SW 1271 (cell line): Measurements from ENCODE around the gene GGT5.
"Not testable (repeated sequence)": the region's sequence is repeated elsewhere in the genome, so short reads cannot be mapped to it uniquely, and the experiment has no call there.

Source experiments
- DNase-seq, 2 experiments: peaks; one replicate each; lab custom pipeline; 2025; lab: John Stamatoyannopoulos, UW

The GGT5 gene

DNA sequence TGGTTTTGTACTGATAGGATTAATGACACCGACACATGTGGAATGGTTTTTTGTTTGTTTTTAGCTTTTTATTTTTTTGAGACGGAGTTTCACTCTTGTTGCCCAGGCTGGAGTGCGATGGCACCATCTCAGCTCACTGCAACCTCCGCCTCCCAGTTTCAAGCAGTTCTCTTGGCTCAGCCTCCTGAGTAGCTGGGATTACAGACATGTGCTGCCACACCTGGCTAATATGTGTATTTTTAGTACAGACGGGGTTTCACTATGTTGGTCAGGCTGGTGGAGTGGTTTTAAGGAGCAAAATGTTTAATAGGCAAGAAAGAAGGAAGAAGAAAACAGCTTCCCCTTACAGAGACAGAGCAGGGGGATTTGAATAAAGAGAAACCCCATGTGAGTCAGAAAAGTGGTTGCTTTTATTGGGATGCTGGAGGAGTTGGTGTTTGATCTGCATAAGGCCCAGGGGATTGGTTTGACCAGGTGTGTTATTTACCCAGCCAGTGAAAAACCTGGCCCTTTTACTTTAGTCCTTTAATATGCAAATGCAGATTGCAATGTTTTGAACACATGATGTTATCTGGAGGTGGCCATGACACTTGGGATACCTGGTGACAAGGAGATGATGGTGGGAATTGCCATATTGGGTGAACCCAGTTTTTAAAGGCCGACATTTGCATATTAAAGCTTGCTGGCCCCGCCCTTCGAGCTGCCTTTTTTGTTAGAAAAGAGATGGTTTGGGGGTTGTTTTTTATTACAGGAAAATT lies 39.3 kb downstream of the GGT5 start:
- no peak for DNase-seq

DNA sequence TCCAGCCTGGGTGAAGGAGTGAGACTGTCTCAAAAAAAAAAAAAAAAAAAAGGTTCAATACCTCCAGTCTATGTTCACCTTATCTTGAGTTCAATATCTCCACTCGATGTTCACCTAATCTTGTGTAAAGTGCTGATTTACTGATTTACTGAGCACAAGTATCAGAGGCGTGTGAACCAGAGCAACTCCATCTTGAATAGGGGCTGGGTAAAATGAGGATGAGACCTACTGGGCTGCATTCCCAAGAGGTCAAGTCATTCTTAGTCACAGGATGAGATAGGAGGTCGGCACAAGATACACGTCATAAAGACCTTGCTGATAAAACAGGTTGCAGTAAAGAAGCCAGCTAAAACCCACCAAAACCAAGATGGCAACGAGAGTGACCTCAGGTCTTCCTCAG lies 41.0 kb downstream of the GGT5 start:
- not testable (repeated sequence) for DNase-seq

DNA sequence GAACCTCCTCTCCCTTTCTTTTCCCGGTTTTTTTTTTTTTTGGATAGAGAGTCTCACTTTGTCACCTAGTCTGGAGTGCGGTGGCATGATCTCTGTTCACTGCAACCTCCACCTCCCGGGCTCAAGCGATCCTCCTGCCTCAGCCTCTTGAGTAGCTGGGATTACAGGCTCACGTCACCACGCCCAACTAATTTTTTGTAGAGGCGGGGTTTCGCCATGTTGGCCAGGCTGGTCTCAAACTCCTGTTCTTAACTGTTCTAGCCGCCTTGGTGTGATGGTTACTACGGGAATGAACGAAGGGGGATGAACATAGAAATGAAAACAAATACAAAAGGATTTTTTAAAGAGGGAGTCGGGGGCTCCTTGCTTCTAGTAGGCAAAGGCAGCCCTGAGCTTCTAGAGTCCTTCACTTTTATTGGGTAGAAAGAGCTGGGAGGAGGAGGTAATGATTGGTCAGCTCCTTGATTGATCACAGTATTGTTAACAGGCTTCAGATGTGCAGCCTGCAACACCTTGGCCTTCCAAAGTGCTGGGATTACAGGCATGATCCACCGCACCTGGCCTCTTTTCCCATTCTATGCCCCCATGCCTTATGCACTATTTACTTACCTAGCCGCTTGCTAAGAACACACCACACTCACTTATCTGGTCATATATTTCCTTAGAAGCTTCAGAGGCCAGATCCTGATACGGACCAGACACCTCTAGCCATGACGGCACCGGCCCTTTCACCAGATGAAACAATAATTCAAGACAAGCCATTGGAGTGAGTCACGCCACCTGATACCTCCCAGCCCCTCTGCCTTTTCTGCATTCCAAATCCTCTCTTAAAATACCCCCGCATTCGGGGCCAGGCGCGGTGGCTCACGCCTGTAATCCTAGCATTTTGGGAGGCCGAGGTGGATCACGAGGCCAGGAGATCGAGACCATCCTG lies 42.9 kb downstream of the GGT5 start:
- no peak for DNase-seq

DNA sequence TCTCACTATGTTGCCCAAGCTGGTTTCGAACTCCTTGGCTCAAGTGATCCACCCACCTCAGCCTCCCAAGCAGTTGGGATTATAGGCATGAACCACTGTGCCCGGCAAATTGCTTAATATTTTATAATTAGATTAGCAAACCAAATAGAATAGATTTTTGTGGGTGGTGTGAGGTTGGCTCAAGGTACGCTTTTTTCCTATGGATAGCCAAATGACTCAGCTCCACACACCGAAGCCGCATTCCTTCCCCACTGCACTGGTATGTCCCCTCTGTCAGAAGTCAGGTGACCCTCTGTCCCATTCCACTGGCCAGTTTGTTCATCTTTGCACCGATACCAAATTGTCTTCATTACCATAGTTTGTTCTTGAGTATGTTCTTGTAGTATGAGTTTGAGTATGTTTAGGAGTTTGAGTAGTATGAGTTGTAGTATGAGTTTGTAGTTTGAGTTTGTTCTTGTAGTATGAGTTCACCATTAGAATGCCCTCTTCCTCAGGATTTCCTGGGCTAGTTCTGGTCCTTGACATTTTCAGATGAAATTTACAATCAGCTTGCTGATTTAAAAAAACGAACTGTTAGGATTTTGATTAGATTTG lies 44.2 kb downstream of the GGT5 start:
- no peak for DNase-seq

DNA sequence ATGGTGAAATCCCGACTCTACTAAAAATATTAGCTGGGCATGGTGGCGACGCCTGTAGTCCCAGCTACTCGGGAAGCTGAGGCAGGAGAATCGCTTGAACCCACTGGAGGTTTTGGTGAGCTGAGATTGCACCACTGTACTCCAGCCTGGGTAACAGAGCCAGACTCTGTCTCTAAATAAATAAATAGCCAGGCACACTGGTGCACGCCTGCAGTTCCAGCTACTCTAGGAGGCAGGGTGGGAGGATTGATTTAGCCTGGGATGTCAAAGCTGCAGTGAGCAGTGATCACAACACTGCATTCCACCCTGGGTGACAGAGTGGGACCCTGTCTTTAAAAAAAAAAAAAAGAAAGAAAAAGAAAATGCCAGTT lies 46.2 kb downstream of the GGT5 start:
- no peak for DNase-seq

DNA sequence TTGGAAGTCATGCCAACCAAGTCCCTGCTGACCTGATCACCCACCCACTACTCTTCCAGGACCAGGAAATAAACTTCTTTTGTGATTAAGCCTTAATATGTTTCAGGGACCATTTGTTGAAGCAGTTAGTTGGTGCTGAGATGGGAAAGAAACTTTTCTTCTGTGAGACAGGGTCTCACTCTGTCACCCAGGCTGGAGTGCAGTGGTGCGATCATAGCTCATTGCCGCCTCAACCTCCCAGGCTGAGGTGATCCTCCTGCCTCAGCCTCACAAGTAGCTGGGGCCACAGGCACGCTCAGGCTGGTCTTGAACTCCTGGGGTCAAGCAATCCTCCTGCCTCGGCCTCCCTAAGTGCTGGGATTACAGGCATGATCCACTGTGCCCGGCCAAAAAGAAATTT lies 53.0 kb downstream of the GGT5 start:
- no peak for DNase-seq

DNA sequence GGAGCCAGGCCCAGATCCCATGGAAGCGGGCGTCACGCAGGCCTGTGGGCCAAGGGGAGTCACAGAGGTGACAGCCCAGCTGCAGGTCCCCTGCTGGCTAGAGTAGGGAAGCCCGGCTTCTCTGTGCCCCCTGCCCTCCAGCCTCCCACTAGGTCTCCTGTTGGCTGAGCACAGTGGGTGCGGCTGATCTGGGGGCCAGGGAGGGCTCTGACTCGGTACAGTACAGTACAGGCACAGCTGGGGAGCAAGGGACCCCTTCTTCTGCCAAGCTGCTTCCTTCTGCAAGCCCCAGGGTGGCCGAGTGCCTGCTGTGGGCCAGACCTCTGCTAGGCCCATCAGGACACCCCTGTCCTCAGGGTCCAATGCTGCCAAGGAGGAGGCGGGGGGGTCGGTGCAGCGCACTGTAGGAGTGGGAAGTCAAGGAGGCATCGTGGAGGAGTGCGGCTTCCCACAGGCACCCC lies 53.5 kb downstream of the GGT5 start:
- DNase-seq, result no peak

DNA sequence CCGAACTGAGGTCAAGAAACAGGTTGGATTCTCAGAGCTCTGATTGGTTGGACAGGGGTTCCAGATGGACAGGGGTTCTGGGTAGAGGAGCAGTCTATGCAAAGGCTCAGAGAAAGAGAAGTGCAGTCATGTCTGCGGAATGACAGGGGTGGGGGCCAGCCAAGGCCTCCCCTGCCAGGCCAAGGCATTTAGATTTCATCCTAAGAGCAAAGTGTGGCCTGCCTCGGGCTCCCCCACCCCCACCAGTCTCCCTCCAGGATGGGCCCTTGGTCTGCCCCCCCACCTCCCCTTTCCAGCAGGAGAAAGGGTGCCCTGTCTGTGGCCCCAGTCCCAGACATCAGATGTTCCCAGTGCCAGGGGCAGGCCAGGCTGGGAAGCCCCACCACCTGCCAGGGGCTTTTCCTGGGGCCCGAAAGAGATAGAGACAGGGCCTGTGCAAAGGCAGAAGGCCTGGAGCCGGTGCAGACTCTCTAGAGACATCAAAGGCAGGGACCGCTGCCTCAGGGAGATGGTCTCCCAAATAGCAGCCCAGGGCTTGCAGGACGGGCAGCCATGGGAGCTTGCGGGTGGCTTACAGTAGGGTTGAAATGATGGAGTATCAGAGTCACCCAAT lies 54.2 kb downstream of the GGT5 start:
- no peak for DNase-seq

DNA sequence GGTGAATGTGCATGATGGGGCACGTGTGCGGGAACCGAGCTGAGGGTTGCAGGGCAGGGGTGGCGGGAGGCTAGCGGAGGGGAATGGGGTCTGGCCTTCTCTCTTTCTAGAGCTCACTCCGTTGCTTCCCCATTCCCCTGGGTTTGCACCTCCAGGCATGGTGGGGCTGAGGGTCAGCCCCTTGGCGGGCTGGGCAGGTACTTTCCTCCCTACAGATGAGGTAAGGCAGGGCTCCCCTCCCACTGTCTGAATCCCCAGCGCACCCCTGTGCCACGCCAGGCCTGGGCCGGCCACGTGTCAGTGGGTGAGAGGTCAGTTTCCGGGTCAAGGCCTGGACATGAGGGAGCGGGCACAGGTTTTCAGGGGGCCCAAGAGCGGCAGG lies 54.7 kb downstream of the GGT5 start:
- no peak for DNase-seq

DNA sequence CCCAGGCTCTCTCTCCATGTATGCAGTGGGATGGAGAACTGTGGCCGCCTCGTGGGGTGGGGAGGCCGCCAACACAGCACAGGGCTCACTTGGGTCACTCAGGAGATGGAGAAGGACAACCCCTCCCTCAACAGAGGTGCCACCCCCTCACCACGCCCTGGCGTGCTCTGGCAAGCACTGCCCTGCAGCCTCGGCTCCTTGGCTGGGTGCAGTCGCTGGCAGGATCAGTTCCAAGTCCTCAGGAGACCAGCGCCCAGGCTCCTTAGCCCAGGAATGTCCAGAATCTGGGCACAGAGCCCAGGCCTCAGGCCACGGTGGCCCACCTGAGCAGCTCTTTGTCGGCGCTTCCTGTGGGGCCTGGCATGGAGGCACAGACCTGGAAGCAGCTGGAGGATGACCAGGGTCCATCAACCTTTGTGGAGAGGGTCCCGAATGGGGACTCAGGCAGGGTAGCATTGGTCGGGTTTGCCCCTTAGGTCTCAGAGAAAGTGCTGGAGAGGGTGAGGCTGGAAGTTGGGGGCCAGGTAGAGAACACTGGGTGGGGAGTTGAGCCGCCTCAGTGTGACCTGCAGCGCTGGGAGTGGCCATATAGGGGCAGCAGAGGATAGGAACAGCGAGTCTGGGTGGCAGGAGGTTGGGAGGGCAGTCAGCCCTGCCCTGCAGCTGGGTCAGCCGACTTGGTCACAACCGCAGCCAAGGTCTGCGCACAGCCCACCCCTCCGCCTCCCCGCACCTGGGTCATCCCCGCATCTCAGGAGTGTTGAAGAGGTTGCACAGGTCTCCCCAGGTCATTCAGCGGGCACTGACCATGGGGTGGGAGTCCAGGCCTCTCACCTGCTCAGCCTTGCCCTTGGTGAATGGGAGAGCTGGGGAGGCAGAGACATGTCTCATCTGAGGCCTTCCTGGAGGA lies 55.4 kb downstream of the GGT5 start:
- DNase-seq, result peak in 1 of 2 experiments; percentile 13

DNA sequence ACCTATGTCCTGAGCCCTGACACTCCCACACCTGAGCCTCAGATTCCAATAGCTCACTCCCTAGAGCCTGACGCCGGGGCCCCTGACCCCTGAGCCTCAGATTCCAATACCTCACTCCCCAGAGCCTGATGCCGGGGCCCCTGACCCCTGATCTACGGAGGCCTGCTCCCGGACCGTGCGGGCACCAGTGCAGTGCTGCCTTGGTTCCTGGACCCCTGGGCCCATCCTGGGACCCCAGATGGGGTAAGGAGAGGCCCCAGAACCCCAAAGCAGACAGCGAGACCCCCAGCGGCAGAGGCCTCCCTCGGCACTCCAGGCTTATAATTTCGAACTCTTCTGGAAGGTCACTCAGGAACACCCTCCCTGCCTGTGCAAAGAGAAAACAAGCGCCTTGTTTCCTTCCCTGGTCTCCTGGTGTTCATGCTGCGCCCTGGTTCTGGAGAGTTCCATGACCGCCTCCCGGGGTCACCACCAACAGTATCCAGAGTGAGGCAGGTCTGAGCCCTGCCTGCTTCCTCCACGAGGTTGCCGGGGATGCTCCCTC lies 56.1 kb downstream of the GGT5 start:
- no peak for DNase-seq

DNA sequence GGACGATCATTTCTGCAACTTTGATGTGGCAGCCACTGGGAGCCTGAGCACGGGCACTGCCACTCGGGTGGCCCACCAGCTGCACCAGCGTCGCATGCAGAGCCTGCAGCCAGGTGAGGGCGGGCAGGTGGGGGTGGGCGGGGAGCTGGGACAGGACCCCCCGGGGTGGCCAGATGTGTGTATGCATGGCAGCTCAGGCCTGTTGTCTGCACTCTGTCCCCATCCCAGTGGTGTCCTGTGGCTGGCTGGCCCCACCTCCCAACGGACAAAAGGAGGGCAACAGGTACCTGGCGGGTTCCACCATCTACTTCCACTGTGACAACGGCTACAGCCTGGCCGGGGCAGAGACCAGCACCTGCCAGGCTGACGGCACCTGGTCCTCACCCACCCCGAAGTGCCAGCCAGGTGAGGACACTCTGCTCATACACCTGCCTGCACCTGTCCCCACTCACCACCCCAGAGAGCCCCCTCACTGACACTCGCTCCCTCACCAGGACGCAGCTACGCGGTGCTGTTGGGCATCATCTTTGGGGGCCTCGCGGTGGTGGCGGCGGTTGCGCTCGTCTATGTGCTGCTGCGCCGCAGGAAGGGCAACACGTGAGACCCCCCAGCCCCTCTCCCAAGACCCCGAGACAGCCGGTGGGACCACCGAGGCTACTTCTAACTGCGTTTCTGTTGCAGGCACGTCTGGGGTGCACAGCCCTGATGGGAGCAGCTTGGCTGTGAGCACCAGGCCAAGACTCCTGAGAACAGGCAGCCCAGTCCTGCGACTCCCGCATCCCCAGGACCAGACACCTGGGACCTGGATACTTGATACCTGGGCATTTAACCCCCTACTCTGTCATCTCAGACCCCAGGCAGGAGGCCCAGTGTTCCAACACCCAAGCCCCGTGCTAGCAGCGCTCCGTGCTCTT lies 56.9 kb downstream of the GGT5 start:
- DNase-seq, result no peak

DNA sequence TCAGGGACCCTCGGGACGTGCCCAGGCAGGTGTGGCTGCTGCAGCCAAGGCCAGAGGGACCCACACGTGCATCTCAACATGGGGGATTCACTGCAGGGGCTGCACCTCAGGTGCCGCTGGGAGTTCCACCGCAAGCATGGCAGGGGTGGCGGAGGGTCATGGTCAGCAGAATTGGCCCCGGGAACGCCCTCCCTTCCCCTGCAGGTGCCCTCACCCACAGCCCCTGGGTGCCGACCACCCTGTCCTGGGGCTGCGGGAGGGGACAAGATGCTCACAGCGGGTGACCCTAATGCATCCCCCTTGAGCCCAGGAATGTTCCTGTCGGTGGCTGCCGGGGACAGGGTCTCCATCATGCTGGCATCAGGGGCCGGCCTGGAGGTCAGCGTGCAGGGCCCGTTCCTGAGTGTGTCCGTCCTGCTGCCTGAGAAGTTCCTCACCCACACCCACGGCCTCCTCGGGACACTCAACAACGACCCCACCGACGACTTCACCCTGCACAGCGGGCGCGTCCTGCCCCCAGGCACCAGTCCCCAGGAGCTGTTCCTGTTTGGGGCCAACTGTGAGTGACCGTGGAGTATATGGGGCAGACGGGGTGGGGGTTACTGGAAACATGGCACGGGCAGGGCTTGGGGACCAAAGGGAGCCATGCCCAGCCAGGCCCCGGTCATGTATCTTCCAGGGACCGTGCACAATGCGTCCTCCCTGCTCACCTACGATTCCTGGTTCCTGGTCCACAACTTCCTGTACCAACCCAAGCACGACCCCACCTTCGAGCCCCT lies 57.8 kb downstream of the GGT5 start:
- no peak for DNase-seq

DNA sequence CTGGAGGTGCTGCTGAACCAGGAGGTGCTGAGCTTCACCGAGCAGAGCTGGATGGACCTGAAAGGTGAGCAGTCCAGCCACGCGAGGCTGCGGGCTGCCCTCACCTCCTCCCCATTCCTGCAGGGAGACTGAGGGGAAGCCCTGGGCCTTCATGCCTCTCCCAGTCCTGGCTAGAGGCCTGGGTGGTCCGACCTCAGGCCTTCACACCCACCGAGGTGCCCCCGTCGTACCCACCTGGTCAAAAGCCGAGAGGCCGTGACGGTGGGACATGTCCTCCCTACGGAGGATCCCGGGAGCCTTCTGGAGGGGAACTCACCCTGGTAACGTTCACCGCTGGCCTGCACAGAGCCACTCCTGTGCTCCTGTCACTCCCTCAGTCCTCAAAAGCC lies 58.5 kb downstream of the GGT5 start:
- no peak for DNase-seq

DNA sequence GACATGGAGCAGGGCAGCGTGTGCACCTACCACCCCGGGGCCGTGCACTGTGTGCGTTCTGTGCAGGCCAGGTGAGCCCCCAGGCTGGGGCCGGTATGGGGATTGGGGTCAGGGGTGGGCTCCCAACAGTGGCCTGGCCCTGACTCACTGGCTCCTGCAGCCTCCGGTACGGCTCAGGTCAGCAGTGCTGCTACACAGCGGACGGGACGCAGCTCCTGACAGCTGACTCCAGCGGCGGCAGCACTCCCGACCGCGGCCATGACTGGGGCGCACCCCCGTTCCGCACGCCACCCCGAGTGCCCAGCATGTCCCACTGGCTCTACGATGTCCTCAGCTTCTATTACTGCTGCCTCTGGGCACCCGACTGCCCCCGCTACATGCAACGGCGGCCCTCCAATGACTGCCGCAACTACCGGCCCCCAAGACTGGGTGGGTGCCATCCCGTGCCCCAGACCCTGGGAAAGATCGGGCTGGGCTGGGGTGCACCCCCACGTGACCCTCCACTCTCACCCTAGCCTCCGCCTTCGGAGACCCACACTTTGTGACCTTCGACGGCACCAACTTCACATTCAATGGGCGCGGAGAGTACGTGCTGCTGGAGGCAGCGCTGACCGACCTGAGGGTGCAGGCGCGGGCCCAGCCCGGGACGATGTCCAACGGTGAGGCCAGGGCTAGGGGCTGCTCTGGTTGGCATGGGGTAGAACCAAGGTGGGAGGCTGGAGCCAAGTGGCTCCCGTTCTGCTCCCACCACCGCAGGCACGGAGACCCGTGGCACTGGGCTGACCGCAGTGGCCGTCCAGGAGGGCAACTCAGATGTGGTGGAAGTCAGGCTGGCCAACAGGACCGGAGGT lies 59.2 kb downstream of the GGT5 start:
- DNase-seq, result no peak

DNA sequence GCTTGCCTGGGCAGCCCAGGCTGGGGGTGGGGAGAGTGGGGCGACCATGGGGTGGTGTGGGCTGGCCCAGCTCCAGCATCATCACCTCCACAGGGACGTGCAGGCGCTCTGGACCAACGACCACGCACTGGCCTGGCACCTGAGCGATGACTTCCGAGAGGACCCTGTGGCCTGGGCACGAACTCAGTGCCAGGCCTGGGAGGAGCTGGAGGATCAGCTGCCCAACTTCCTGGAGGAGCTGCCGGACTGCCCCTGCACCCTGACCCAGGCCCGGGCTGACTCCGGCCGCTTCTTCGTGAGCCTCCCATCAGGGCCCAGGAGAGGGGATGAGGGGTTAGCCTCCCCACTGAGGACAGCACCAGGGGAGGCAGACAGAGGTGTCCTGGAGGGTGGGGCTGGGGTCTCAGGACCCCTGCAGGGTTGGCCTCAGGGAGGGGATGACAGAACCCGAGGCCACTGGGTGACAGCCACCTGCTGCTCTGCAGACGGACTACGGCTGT lies 59.8 kb downstream of the GGT5 start:
- no peak for DNase-seq

DNA sequence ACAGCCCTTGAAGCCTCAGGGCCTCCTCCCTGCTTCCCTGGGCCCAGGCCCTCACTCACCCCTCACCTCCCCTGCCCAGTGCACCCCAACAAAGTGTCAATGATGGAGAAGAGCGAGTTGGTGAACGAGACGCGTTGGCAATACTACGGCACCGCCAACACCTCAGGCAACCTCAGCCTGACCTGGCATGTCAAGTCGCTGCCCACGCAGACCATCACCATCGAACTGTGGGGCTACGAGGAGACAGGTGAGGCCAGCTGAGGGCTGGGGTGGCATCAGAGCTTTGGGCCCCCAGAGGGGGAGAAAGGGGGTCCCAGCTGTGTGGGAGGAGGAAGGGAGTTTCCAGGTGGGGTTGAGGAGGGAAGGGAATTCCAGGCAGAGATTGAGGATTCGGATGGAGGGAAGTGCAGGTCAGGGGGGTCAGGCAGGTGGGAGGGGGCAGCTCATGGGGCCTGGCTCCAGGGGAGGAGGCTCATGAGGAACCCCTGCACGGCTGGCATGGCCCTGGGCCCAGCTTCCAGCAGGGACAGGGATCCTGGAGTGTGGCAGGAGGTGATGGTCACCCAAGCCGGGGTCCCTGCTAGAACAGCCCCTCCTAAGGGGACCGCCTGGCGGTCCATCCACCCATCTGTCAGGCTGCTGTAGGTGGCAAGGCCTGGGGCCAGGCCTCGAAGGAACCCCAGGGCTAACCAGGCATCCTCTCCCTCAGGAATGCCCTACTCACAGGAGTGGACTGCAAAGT lies 60.7 kb downstream of the GGT5 start:
- DNase-seq, result no peak
